Stimulated activated CD4-positive, alpha-beta T cell treated with anti-CD3 and anti-CD28 coated beads, Interleukin-1b, Interleukin-23, amount 100 ng/mL, for 24 hours (primary cell): ENCODE data around the gene WDR64.
"Not testable (repeated sequence)": the region's sequence is repeated elsewhere in the genome, so short reads cannot be mapped to it uniquely, and the experiment has no call there.

Experiments
- DNase-seq, 4 experiments: peaks; one replicate each; pipeline ENCODE4 v3.0.0-alpha.2; 2020; ENCODE audit warnings: low read depth in 4 of 4, low spot score in 1 of 4

Gene WDR64

GRCh38 chr1:241698177-241698576 lies 46.1 kb downstream of the WDR64 start:
- DNase-seq, result no peak

DNA sequence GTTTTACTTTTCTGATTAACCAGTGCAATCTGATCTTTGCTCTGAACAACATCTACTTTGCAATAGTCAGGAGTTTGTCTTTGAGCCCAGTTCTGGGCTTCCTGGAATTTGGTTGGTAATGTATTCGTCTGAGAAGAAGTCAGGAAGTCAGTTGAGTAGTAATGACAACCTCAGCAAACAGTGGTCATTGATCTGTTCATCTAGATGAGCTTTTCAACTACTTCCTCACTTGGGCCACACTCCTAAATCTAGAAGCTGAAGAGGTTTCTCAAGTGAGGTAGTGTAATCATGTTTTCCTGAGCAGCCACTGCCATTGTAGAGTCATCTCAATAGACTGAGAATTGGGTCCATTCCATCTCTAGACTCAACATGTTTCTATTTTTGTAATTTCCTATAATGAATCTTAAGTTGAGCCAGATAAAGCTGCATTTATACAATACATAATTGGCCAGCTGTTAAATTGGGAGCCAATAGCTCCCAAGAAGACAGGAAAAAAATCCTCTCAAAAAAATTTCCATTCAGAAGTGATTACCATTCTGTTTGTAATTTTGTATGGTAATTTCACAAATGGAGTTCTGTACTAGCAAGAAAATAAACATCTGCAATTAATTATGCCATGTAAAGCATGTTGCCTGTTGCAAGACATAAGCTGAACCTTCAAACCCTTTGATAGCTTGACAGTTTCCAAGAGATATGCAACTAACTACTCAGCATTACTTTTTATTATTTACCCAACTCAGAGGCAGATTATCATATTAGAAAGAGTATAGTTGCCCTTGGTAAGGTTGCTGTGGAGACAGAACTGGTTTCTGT lies 49.6 kb downstream of the WDR64 start:
- no peak for DNase-seq

DNA sequence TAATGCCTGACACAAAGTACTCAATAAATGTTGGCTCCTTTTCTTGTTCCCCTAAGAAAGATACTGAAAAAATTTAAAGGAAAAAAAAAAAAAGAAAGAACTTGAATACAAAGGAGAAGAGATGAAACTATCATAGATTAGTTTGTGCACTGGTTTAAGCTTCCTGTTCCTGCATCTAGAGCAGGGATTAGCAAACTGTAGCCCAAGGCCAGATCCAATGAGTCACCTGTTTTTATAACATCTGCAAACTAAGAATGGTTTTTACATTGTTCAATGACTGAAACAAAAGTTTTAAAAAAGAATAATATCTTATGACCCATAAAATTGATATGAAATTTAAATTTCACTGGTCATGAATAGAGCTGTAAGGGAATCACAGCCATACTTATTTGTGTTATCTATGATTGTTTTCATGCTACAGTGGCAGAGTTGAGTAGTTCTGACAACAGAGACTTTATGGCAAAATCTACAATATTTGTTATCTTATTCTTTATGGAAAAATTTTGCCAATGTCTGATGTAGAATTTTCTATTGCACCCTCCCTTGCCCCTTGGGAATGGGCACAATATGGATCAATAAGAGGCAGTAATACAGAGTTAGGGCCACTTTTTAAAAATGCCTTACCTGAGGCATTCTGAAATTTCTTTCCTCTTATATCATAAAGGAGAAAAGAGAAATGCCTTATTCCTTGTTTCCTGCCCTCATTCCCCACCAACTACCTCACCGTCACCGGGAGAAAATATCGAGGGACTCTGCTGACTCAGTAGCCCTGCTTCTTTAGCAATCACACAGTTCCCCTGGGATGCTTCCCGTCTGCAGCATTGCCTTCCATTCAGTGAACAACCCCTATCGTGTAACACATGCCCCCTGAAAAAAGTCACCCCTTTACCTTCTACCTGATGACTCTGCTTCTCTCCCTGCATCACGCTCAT lies 50.6 kb downstream of the WDR64 start:
- no peak for DNase-seq

DNA sequence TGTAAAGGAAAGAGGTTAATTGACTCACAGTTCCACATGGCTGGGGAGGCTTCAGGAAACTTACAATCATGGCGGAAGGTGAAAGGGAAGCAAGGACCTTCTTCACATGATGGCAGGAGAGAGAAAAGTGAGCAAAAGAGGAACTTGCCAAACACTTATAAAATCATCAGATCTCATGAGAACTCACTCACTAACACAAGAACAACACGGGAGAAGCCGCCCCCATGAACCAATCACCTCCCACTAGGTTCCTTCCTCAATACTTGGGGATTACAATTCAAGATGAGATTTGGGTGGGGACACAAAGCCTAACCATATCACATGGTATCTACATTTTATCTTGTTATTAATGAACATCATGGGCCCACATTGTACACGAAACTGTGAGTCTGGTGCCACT lies 51.7 kb downstream of the WDR64 start:
- not testable (repeated sequence) for DNase-seq

GRCh38 chr1:241706257-241706656 lies 54.2 kb downstream of the WDR64 start:
- DNase-seq, result no peak

GRCh38 chr1:241706967-241707366 lies 54.9 kb downstream of the WDR64 start:
- DNase-seq, result no peak

- DNase-seq, result no peak
These were observed 55.4 kb downstream of the WDR64 start for GRCh38 chr1:241707442-241707841.

GRCh38 chr1:241711326-241711725 lies 59.2 kb downstream of the WDR64 start:
- no peak for DNase-seq

- DNase-seq, result no peak
These were observed 61.2 kb downstream of the WDR64 start for GRCh38 chr1:241713316-241713715.

- no peak for DNase-seq
These were observed 62.5 kb downstream of the WDR64 start for GRCh38 chr1:241714321-241715218.

GRCh38 chr1:241715435-241715834 lies 63.4 kb downstream of the WDR64 start:
- no peak for DNase-seq

DNA sequence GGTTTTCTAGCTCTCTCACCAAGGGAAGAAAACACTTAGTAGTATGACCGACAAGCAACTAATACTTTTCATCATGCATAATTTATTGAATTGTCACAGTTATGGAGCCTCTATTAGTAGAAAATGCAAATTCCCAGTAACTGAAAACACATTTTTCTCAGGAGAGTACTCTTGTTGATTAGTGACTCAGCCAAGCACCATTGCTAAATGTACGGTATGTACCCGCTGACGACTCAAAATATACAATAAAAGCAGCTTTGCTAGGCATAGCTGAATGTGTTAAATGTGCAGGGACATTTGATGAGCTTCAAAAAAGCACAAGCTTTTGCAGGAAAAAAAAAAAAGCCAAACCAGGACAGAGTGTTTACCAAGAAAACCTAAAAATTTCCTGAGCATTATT lies 63.9 kb downstream of the WDR64 start:
- no peak for DNase-seq

DNA sequence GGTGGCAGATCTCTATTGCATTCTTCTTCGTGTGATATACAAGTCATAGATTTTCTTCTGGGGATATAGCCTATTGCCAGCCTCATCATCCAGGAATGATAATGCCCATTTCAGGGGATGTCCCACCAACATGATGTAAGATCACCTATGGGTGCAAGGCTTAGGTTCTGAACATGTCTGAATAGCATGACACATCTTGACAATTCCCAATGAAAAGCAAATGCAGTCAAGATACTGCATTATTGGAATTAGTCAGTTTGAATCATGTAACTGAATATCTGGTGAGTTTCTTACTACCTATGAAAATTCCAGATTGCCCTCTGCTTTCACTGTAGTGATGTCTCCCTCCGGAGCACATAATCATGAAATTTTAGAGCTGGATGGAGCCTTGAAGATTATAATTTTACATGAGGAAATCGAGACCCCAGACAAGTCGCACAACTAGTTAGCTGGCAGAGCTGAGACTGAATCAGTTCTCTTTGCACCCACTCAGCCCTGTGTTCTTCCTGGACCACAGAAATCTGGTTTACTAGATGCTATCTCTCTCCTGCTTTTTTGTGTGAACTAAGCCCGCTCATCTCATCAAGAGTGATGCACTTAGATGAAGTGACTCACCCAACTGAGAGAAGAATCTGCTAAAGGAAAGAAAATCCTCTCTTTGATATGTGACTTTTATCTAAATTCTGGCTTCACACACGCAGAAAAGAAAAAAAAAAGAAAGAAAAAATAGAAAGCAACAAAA lies 65.0 kb downstream of the WDR64 start:
- no peak for DNase-seq

DNA sequence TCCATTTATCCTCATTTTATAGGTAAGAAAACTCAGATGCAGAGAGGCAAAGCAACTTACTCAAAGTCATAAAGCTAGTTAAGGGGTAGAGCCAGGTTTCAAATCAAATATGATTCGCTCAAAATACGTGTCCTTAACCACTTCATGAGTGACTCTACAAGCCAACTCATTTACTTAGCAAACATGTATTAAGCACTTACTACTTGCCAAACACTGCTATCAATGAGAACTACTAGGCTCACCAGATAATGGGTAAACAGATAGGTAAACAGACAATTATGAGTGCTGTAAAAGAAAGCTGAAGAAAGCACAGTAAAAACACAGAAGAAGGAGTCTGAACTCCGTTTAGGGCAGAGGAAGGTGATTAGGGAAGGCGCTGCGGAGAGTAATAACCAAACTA lies 65.9 kb downstream of the WDR64 start:
- no peak for DNase-seq

GRCh38 chr1:241721011-241721410 lies 68.9 kb downstream of the WDR64 start:
- no peak for DNase-seq

DNA sequence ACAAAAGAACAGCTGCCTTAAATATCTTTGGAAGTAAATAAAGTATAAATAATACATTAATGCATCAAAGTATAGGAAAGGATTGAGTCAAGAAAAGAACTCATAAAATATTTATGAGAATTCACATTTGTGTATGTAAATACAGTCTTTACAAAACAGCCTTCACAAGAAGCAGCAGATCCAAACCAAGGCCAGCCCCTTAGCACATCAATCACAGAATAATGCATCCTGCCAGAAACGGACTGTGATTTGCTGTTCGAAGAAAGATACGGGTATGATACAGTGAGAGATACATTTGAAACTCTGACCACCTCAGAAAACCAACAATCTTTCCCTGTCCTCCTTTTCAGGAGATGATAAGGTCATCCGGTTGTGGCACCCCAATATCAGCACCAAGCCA lies 70.9 kb downstream of the WDR64 start:
- no peak for DNase-seq

DNA sequence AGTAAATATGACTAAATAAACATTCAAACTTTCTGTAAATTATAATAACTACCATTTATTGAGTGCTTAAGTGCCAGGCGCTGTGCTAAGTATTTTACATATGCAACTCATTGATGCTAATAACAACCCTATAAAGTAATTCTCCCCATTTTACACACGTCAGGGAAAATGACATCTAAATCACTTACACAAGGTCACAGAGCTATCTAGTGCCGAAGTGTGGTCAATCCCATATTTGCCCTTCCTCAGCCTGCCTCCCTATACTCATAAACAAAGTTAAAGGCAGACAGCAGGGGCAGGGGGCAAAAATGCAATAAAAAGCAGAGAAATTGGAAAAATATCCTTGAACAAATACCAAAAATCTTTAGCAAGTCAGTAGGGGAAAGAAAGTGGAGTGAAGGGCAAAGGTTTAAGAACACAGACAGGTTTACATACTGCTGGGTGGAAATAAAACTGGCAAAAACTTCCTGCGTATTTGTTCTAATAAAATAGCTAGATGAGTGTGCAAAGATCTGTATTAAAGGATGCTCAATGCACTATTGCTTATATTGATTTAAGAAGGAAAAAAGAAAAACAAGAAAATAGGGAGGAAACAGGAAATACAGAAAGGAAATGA lies 72.8 kb downstream of the WDR64 start:
- no peak for DNase-seq

DNA sequence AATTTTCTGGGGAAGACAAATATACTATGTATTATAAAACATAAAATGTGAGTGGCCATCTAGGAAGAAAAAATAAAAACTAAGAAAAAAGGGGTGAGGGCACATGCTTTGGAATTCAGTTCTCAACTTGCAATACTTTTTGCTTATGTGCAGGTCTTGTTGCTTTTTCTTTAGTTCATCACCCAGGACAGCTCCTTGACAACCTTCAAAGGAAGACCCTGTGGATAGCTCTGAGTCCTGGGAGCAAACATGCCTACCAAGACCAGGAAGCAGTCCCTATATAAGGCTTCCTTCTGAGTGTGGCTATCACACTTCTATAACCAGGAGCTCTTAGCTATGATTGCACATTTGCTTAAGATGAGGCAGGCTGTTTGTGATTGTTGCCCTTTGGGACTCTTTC lies 78.0 kb downstream of the WDR64 start:
- DNase-seq, result no peak

GRCh38 chr1:241733899-241734298 lies 81.8 kb downstream of the WDR64 start:
- DNase-seq, result no peak

- no peak for DNase-seq
These were observed 82.5 kb downstream of the WDR64 start for GRCh38 chr1:241734533-241734932.
